HG03175 (cell line): Measurements from ENCODE around the gene TRMT10B.

Source experiments
- ATAC-seq: cut with Tn5 transposase; IDR thresholded peaks from one replicate; pipeline ENCODE4 v1.9.1; 2021; ENCODE audit warnings: mild to moderate bottlenecking, moderate library complexity; ENCODE audit not compliant: unreplicated experiment

Gene TRMT10B

DNA sequence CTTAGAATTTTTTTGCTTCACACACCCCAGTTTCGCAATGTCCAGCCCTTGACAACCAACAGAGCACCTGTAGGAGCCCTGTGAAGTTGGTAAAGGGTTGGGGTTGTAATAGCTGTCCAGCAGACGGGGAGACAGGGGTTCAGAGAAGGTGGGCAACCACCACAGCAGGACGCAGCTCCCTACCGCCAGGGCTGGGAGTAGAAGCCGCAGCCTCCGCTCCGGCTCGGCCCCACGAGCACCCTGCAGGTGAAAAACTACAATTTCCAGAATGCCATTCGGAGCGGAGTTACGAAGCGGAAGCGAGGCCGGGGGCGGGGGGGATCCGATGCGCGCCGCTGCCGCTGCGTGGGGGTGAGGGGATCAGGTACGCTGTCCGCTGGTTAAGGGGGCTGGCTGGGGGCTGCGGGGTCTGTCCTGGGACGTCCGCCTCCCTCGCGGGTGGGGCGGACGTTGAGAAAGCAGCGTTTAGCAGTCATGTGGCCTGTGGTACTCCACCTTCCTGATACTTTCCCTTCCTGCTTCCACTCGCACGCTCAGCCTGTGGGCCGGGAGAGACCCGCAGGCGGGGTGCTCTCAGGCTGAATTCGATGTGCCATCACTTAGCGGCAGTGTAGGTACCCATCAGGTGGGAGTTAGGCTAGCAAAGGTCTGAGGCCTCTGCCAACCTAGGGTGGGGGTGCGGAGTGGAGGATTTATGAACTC lies at the start of gene TRMT10B:
Gene TRMT10B, plus strand, starts transcription at position 317 of the 702 bp plus-strand sequence. CDS start 8,127 bp downstream, outside the sequence.
- peak; percentile 85 for ATAC-seq

DNA sequence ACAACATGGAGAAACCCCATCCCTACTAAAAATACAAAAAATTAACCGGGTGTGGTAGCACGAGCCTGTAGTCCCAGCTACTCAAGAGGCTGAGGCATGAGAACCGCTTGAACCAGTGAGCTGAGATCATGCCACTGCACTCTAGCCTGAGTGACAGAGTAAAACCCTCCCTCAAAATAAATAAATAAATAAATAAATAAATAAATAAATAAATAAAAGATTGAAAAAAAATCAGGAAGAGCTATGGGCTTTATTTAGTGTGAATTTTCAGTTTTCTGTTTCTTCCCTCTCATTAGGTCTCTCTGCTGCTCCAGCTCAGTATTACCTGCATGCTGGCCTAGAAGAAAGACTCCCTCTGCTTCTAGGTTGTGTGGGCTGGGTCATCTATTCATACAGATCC lies 47.8 kb upstream of the TRMT10B start:
- ATAC-seq = no peak

DNA sequence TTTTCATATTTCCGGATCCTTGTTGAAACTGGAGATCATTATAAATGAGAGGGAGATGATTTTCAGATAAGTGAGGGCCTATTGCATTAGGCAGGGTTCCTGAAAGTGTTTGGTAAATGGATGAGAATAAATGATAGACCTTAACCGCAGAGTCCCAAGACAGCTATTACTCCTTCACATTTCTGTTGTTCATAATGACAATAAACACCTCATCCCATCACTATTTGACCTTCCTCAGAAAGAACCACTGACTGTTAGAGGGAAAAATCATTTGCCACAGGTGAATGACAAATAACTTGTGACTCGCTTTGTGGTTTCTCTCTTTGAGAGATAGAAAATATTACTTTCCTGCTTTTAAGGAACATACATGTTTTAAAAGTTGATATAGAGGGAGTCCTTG lies 47.3 kb upstream of the TRMT10B start:
- no peak for ATAC-seq

DNA sequence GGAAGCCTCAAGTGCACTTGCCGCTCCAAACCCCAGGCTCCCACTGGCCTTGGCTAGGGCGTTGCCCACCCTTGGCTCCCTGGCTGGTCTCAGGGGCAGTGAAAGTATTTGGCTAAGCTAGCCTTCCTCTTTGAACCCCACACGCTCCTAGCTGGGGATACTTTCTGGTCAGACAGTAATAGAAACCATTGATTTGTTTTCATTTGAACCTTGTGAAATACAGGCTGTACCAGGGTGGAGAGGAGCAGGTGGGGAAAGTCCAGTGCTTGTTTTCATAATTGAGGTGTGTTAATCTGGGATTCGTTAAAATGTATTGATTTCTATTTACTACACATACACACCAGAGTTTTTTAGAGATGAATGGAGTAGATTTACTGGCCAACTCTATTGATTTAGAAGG lies 45.9 kb upstream of the TRMT10B start:
- ATAC-seq = no peak

DNA sequence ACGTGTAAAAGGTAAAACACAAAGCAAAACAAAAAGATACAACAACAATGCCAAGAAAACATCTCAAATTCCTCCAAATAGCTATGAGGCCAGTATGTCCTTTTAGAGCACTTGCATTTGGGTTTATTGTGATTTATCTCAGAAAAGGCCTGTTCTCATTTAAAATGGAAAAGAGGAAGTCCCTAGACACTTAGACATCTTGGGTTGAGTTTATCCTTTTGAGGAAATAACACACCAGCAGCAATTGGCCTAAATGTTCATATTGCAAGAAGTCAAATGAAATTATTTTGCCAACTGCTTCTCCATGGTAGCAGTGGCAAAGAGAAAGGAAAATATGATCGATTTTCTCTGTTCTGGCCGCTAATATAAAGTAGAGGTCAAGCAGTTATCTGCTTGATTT lies 43.6 kb upstream of the TRMT10B start:
- ATAC-seq = no peak

DNA sequence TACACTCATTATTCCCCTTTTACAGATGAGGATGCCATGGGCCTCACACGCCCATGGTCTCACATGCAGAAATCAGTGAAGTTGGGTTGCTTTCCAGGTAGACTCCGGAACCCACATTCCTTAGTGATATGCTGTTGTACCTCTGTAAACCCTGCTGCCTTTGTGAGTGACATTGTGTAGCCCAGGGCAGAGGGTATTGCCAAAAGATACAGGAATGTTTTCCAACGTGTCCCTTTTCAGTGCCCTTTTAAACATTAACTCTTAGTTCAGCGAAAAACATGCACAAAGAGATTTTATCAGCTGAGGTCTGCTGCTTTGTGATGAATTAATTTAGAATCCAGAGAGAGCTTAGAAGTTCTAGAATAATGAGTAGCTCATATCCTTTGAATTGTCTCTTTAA lies 38.3 kb upstream of the TRMT10B start:
- no peak for ATAC-seq

DNA sequence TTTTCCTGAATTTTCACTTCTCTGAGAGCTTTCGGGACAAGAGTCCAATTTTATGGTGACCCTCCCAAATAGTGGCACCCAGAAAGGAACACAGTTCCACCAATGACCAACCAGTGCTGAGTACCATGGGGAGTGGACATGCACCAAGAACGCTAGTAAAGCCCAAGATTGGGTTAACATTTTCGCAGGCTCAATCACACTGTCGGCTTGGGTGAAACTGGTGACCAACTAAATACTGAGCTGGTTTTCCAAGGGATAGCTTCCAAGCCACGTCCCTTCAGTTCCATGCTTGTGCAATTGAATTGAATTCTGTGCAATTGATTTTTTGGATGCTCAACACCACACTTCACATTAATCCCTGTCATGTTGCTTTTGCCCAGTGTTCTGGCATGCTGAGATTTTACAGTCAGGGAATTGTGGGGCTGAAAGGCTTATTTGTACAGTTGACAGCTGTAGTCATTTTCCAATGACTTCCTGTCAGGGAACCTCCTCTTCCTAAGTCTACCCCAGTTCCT lies 37.6 kb upstream of the TRMT10B start:
- ATAC-seq = no peak

DNA sequence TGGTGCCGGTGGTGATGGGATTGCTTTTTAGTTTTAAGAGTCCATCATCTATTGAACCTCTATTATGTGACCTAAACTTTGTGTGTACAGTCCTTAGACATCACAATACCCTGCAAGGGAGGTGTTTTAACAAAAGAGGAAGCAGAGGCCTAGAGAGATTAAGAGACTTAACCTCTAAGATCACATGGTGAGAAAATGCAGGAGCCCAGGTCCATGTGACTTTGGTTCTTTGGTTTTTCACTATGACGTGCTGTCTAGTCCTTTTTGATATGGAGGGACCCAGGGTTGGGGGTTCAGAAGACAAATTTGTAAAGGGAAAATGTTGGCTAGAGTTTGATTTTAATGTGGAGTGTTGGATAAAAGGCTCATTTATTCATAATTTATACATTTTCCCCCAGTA lies 34.1 kb upstream of the TRMT10B start:
- ATAC-seq = no peak

DNA sequence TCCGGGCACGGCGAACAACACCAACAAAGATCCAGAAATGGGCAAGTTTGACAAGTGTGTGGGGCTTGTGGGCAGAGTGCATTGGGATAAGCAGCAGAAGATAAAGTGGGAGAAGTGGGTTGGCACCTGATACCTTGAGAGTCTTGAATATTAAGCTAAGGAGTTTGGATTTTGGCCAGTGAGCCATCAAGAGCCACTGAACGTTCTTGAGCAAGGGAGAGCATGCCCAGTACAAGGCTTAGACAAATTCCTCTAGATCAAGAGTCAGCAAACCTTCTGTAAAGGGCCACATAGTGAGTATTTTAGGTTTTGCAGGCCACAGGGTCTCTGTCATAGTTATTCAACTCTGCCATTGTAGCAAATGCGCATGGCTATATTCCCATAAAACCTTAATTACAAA lies 26.6 kb upstream of the TRMT10B start:
- ATAC-seq = no peak

DNA sequence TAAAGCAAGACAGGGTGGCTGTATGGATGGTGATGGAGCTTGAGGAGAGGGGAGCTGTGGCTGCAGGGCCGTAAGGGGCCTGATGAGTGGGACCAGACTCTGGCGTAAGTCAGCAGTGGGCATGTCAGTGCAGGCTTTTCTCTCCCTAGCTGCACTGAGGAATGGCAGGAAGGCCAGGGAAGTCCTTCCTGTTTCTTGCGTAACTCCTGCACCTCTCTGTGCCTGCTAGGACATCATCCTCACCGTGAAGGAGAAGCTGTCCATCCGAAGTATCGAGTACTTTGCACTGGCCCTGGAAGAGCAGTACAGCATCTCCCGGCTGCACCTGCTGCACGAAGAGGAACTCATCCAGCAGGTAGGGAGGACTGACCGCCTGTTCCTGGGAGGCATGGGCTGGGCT lies 24.1 kb upstream of the TRMT10B start:
- no peak for ATAC-seq

DNA sequence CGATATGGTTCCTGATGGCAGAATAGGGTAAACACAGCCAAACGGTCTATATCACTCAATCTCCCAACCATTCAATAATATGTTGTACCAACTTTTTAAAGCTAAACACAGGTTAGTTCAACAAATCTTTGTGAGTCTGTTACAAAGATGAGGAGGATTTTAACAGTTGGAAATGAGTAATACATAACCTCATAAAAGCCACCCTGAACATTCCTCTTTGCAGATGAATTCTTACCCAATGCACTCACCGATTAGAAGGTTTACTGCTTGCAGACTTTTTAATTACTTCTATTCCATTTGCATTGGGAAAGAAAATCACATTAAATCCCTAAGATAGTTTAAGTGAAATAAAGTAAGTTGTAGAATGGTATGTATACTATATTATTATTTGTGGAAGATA lies 23.3 kb upstream of the TRMT10B start:
- no peak for ATAC-seq

- no peak for ATAC-seq
These were observed 22.8 kb upstream of the TRMT10B start for GRCh38 chr9:37730839-37731238.

- no peak for ATAC-seq
These were observed 21.4 kb upstream of the TRMT10B start for GRCh38 chr9:37732086-37732741.

DNA sequence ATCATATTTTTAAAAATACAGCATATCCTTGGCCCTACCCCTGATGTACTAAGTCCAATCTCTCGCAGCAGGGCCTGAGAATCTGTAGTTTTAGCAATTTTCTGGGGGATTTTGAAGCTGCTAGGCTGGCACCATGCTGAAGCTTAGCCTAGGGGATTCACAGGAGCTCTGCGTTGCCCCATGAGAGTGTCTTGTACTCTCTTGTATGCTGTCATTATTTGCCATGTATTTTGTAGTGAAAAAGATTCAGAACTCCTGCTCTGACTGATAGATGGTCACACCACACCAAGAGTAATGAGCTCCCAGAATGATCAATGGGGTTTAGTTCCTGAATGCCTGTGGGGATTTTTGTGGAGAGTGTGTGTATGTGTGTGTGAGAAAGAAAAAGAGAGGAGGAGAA lies 20.7 kb upstream of the TRMT10B start:
- no peak for ATAC-seq

- no peak for ATAC-seq
These were observed 14.4 kb upstream of the TRMT10B start for GRCh38 chr9:37739222-37739621.

DNA sequence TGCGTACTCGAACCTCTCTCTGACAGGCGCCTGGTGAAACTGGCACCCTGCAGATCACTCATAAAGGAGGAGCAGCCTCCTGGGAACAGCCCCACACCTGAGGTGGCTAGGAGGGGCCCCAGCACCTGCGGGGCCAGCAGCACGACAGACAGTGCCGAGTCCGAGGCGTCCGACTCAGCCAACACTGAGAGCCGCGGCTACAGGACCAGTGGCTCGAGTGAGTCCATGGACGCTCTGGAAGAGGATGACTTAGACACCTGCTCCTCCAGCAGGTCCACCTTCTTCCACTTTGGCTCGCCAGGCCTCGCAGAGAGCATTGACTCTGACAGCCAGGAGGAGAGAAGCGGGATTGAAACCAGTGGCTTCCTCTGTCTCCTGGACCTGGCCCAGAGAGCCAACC lies 13.5 kb upstream of the TRMT10B start:
- ATAC-seq = no peak

DNA sequence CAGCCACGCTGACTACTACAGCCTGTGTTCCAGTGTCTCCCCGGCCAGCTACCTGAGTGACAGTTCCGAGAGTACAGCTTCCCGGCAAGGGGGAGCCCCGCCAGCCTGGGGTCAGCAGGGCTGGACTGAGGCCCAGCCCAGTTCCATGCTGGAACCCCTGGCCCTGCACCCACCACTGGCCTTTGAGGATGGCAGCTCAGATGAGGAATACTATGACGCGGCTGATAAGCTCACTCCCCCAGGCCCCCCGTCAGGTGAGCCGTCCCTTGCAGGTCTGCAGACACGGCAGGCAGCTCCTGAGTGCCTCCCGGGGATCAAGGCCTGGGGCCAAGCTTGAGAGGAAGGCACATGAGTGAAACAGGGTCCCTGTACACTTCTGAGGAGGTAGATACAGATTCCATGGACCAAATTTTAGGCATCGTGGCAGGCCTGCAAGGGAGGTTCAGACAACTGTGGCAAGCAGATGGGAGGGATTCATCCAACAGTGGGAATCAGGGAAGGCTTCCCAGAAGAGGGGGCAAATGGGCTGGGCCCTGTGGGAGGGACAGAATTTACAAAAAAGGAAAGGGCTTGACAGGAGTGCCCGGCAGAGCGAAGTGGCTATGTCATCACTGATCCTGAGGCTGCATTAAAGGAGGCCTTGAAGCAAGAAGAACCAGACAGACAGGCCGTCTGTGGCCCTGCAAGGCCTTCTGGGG lies 12.8 kb upstream of the TRMT10B start:
- no peak for ATAC-seq

DNA sequence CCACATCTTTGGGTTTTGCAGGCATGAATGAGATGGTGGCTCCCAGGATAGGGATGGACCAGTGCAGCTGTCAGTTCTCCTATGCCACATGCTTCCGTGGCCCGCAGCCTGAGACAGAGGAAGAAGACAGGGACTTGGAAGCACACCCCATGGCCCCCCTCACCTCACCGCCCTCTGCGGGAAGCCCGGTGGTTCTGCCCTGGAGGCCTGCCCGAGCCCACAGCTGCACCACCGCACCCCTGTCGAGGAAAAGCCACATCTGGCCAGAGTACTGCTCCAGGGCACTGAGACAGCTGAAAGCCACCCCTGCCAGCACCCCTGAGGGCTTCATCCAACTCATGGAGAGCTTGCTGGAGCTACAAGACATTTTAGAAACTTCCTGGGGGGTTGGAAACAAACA lies 7.6 kb upstream of the TRMT10B start:
- no peak for ATAC-seq

DNA sequence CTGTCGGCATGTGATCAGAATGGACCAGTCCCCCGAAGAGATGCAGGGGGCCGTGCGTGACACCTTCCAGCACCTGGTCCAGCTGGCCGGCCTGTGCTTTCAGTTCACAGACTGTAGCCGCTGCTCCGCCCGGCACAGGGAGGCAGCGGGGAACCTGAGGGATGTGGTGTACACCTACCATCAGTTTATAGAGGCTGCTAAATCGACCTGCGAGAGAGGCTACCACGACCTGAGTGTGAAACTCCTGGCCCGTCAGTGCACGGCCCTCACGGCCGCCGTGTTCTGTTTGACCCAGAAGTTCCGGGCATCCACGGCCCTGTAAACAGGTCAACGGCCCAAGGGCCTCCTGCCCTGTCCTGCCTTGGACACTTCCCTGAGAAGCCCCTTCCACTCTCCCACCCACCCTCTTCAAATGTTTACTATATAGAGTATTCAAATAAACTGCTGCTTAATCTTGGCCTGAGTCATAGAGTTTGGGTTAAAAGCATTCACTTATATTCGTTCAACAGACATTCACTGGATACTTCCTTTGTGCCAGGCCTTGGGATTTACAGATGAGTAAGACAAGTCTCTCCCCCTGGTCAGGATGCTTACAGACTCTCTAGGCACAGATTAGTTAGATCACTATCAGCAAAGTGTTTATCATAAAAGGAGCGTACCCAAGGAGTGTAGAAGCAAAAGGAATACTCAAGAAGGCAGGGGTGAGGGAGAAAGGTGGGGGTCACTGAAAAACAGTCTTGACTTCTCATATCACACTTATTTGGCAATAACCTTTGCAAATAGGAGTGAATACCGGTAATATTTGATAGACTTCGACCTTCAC lies 6.9 kb upstream of the TRMT10B start:
- no peak for ATAC-seq

DNA sequence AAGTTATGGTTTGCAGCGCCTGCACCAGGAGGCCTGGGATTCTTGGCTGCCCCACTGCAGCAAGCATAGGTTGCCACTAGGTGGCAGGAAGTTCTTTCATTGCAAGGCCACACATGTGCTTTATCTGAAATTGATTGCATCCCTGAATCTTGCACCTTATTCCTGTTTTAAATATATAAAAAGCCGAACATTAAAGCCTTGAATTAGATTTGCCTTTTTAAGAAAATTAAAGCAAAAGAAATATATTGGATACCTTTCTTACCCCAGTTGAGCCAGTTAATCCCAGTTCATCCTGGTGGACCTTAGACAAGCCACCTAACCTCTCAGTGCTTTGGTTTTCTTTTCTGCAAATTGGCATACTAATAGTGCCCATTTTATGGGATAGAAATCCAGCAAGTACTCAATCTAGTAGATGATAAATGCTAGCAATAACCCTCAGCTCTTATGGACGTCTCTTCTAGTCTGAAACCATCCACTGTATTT lies 6.3 kb upstream of the TRMT10B start:
- no peak for ATAC-seq

DNA sequence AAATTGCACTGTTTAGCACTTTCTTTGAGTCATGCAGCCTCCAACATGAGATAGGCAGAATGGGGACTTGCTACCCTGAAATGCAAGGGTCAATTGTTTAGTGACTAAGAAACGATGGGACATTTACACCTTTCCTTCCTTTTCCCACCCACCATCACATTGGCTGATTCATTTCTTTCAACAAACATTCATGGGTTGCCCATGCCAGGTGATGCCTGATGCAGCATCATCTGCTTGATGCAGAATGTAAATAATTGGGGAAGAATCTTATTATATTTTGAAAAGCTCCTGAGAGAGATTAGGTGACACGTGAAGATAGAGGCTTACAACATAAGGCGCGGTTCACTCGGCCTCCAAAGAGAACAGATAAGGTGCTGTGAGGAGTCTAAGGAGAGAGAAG lies 4.5 kb upstream of the TRMT10B start:
- no peak for ATAC-seq
